Lower leg skin (tissue), 4 donors: ENCODE data around the gene DNAH10. TPM values are rescaled to one million over a fixed set of nuclear protein-coding genes. Genes with fewer than 3 reads are reported as not detected.

Source experiments
- DNase-seq, 2 donors: peaks; one replicate each; pipeline ENCODE4 v3.0.0-alpha.2; 2019; ENCODE audit warnings: low spot score in 2 of 2
- H3K4me3 ChIP-seq: fragments of 200-600 bp; sonication (generic); 2 replicates; pipeline ENCODE4 v1.5.1; 2017; ENCODE audit warnings: mild to moderate bottlenecking, low read depth; ENCODE audit not compliant: poor library complexity, severe bottlenecking
- POLR2A ChIP-seq, 2 donors: fragments of 450-650 bp; IDR thresholded peaks; one replicate each; pipeline ENCODE4 v1.6.1; 2016 to 2017; ENCODE audit warnings: antibody characterized with exemption in 2 of 2, mild to moderate bottlenecking in 1 of 2, moderate library complexity in 1 of 2
- WGBS, 2 donors: methylation state at CpG; one replicate each; pipeline ENCODE4 v1.1.5; 2018; 5-methylcytosine and 5-hydroxymethylcytosine counted together
- intact Hi-C: fragments of 100-400 bp; cut with DNase I; formaldehyde crosslinking; loops from one replicate; pipeline ENCODE4 v1.15.0; 2023; ENCODE audit warnings: low total_unique reads
- total RNA-seq, 4 donors: library from RNA; depleted of rRNA; stranded (reverse); fragments of >200 nt; gene quantifications; one replicate each; pipeline ENCODE4 v1.1.0, GENCODE V29; 2016
- TF ChIP-seq, protein P1 (sequence below), 3 donors: fragments of 450-650 bp; IDR thresholded peaks; one replicate each; pipeline ENCODE4 v1.5.1; 2016; ENCODE audit warnings: antibody characterized with exemption in 3 of 3, mild to moderate bottlenecking in 3 of 3, moderate library complexity in 2 of 3

Gene DNAH10
- total RNA-seq, 4 donors from 2014 or later: 0.02 to 0.27 (median 0.06) TPM; not detected in 1

DNA sequence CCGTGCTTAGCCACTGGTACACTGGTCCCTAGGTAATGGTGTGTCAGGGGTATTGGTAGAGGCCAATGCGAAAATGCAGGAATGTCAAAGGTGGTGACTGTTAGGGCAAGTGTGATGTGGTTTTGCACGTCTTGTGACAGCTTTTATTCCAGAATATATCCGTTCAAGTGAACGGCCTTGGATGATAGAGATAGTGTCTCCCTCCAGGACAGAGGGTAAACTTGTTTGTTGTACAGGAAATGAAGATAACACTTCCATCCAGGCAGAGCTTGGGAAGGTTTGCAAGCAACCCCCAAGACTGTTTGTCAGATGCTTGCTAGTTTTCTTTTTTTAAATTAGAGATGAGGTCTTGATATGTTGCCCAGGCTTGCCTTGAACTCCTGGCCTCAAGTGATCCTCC lies 84.2 kb downstream of the DNAH10 start:
- intact Hi-C loops: no loop called here
- no peak for DNase-seq
- H3K4me3 ChIP-seq: no peak overlapping the region
- 86 to 92% methylated on average over 5 of the region's 5 CpGs for WGBS, 2 donors
- TF ChIP-seq, protein P1, sequence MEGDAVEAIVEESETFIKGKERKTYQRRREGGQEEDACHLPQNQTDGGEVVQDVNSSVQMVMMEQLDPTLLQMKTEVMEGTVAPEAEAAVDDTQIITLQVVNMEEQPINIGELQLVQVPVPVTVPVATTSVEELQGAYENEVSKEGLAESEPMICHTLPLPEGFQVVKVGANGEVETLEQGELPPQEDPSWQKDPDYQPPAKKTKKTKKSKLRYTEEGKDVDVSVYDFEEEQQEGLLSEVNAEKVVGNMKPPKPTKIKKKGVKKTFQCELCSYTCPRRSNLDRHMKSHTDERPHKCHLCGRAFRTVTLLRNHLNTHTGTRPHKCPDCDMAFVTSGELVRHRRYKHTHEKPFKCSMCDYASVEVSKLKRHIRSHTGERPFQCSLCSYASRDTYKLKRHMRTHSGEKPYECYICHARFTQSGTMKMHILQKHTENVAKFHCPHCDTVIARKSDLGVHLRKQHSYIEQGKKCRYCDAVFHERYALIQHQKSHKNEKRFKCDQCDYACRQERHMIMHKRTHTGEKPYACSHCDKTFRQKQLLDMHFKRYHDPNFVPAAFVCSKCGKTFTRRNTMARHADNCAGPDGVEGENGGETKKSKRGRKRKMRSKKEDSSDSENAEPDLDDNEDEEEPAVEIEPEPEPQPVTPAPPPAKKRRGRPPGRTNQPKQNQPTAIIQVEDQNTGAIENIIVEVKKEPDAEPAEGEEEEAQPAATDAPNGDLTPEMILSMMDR (IDR thresholded peaks at IDR 0.05): no peak
- no peak for TF ChIP-seq POLR2A (IDR thresholded peaks at IDR 0.05)

DNA sequence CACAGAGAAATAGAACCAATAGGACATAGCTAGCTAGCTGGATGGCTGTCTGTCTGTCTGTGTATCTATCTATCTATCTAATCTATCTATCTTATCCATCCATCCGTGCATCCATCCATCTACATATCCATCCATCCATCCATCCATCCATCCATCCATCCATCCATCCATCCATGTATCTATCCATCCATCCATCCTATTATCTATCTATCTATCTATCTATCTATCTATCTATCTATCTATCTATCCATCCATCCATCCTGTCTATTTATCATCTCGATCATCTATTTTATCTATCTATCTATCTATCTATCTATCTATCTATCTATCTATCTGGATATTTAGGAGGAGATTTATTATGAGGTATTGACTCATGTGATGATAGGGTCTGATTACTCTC lies 84.9 kb downstream of the DNAH10 start:
- intact Hi-C loops: no loop called here
- no peak overlapping the region for H3K4me3 ChIP-seq
- no peak for TF ChIP-seq POLR2A (IDR thresholded peaks at IDR 0.05)
- TF ChIP-seq, protein P1 (IDR thresholded peaks at IDR 0.05): no peak
- no peak for DNase-seq
- WGBS, 2 donors: 89 to 93% methylated on average over 2 of the region's 2 CpGs

DNA sequence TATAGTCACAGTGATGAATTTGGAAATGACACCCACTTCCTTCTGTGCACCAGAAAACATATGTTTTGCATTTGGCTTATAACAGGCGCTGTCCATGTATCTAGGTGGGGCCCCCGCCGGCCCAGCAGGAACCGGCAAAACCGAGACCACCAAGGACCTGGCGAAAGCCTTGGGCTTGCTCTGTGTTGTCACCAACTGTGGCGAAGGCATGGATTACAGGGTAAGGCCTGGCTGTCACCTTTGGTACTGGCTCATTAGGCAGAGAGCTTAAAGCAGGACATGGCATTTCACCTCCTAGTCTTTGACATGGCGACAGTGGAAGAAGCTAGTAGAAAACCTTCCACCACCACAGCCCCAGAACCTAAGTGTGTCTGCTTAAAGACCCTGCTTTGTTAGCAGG lies 85.8 kb downstream of the DNAH10 start:
- WGBS, 2 donors: 91 to 99% methylated on average over 8 of the region's 8 CpGs
- intact Hi-C loops: no loop called here
- no peak for DNase-seq
- no peak overlapping the region for H3K4me3 ChIP-seq
- TF ChIP-seq POLR2A (IDR thresholded peaks at IDR 0.05): no peak
- TF ChIP-seq, protein P1 (IDR thresholded peaks at IDR 0.05): no peak

DNA sequence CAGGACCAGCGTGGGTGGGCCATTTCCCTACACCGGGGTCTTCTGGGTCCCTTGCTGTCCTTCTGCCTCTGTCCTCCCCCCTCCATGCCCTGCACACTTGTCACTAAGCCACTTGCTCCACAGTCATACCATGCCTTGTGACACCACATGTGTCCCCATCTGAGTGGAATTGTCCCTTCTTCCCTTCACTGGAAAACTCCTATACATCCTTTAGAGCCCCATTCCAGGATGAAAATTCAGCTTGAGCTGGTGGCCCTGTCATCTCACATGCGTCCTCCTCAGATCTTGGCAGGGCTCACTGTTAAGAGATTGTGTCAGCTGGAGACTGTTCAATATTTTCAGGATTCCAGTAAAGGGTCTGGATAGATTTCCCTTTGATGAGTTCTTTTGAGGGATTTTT lies 87.4 kb downstream of the DNAH10 start:
- WGBS, 2 donors: 54 to 56% methylated on average over 3 of the region's 3 CpGs
- H3K4me3 ChIP-seq: no peak overlapping the region
- TF ChIP-seq POLR2A (IDR thresholded peaks at IDR 0.05): no peak
- TF ChIP-seq, protein P1 (IDR thresholded peaks at IDR 0.05): no peak
- intact Hi-C loops: no loop called here
- DNase-seq: no peak

DNA sequence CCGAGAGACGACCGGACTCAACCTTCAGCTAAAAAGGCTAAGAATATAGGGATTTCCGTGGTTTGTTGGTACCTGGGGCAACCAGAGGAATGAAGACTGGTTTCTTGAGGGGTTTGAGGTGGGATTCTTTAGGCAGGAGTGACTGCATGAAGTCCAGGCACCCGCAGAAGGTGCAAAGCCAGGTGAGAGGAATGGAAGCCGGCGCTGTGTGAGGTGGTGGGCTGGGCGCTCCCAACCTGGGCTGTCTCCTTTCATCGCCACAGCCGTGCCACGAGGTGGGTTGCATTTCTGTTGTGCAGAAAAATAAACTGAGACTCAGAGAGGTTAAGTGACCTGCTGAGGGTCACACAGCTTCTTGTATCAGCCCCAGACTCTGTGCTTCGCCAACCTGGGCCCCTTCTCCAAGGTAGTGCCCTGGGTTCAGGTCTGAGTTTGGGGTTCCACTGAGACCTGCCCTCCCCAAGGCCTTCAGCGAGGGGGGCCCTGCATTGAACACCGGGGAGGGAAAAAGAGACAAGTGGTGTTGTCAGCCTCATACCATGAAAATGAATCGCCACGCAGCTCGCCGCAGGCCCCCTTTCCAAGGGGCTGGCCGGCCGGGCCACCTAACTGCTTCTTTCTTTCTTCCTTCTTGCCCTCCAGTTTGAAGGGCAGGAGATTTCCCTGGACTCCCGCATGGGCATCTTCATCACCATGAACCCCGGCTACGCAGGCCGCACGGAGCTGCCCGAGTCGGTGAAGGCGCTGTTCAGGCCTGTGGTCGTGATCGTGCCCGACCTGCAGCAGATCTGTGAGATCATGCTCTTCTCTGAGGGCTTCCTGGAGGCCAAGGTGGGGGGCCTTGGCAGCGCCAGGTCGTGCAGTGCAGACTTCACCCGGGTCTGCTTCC lies 88.4 kb downstream of the DNAH10 start:
- TF ChIP-seq, protein P1 (IDR thresholded peaks at IDR 0.05): no peak
- TF ChIP-seq POLR2A (IDR thresholded peaks at IDR 0.05): no peak
- no peak overlapping the region for H3K4me3 ChIP-seq
- 92 to 93% methylated on average over 32 to 34 of the region's 34 CpGs for WGBS, 2 donors
- intact Hi-C loops: no loop called here
- DNase-seq: no peak
